ENCODE measurements around the gene C19orf53.

C19orf53 gene

DNA sequence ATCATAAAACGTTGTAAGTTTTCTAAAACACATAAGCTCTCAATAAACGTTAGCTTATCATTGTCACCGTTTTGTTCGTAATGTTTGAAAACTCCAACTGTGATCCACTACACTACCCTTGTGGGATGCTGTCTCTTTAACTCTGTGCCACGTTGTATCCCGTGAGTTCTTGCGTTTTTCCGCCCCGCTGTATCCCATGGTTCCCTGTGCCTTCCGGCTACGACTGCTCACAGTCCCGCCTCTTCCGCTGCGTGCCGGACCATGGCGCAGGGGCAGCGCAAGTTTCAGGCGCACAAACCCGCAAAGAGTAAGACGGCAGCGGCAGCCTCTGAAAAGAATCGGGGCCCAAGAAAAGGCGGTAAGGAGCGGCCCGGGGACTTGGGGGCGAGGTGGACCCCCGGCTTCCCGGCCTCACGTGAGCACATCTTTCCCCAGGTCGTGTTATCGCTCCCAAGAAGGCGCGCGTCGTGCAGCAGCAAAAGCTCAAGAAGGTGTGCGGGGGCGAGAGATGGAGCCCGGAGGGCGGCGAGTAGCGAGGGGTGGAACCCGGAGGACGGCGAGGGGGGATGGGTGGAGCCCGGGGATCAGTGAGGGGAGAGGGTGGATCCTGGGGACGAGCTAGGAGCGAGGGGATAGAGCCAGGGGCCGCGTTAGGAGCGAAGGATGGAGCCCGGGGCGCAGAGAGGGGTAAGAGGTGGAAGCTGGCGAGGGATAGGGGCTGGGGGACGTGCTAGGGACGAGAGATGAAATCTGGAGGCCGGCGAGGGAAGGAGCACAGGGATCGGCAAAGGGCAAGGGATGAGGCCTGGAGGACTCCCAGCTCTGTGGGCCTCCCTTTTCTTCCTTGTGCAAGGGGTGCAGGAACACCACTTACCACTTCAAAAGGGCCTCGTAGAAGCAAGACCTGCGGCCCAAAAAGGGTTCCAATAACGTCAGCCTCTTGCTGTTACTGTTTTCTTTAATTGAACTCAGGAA is at the start of gene C19orf53:
Gene C19orf53, plus strand, starts transcription at position 240 of the 975 bp plus-strand sequence. Its CDS starts 22 bp downstream, at position 262.
- peak within 1 kb of the TSS; percentile 94 for H2AFZ ChIP-seq (ENCODE audit: low read depth, low read length)
- DNase-seq (peak; percentile 91), ATAC-seq (ENCODE audit: insufficient read depth, low read depth) (peak; percentile 99)
- peak within 1 kb of the TSS; percentile 79 for H3K9ac ChIP-seq (ENCODE audit: low read depth, low read length)
- peaks cover 34% of the 10 kb centered on the region for H3K79me2 ChIP-seq (ENCODE audit: insufficient read depth, low read length)
- no peak for TF ChIP-seq EZH2 (IDR thresholded peaks at IDR 0.05; ENCODE audit: borderline replicate concordance, low read depth, low read length, severe bottlenecking)
- TF ChIP-seq, protein P1, sequence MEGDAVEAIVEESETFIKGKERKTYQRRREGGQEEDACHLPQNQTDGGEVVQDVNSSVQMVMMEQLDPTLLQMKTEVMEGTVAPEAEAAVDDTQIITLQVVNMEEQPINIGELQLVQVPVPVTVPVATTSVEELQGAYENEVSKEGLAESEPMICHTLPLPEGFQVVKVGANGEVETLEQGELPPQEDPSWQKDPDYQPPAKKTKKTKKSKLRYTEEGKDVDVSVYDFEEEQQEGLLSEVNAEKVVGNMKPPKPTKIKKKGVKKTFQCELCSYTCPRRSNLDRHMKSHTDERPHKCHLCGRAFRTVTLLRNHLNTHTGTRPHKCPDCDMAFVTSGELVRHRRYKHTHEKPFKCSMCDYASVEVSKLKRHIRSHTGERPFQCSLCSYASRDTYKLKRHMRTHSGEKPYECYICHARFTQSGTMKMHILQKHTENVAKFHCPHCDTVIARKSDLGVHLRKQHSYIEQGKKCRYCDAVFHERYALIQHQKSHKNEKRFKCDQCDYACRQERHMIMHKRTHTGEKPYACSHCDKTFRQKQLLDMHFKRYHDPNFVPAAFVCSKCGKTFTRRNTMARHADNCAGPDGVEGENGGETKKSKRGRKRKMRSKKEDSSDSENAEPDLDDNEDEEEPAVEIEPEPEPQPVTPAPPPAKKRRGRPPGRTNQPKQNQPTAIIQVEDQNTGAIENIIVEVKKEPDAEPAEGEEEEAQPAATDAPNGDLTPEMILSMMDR (IDR thresholded peaks at IDR 0.05; ENCODE audit: borderline replicate concordance, extremely low read depth, low read length, poor library complexity, severe bottlenecking): no peak
- no peaks in the 10 kb centered on the region for H3K9me3 ChIP-seq (ENCODE audit: insufficient read depth, low read length, severe bottlenecking)
- peak within 1 kb of the TSS; percentile 77 to 90; a peak in 3 of 4 replicates for H3K4me3 ChIP-seq (ENCODE audit: low read depth in 1 of 2, low read length in 2 of 2)
- H3K27me3 ChIP-seq (ENCODE audit: insufficient read depth, low read length, poor library complexity): no peaks in the 10 kb centered on the region
- peaks cover 25% of the 10 kb centered on the region for H3K4me1 ChIP-seq (ENCODE audit: insufficient read depth, low read length)
- peak within 1 kb of the TSS; percentile 92 for H3K4me2 ChIP-seq (ENCODE audit: insufficient read depth, low read length)
- H3K27ac ChIP-seq (ENCODE audit: low read length): peak within 1 kb of the TSS; percentile 85
- H4K20me1 ChIP-seq (ENCODE audit: insufficient read depth, low read length): peaks cover 34% of the 10 kb centered on the region
- H3K36me3 ChIP-seq (ENCODE audit: insufficient read depth, low read length): peaks cover 50% of the 10 kb centered on the region

DNA sequence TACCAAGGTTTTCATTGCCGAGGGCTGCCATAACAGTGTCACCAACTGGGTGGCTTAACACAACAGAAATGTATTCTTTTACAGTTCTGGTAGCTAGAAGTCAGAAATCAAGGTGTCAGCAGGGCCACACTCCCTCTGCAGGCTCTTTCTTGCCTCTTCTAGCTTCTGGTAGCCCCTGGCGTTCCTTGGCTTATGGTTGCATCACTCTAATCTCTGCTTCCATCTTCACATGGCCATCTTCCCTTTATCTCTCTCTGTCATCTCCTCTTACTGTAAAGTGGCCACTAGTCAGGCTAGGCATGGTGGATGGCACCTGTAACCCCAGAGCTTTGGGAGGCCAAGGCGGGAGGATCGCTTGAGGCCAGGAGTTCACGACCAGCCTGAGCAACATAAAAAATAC is 47.9 kb upstream of the C19orf53 start:
- Histone ChIP-seq H3K9me3 (ENCODE audit: insufficient read depth, low read length, severe bottlenecking) (no peaks in the 10 kb centered on the region), H3K27me3 (ENCODE audit: insufficient read depth, low read length, poor library complexity) (no peaks in the 10 kb centered on the region), H3K4me3 (ENCODE audit: low read depth in 1 of 2, low read length in 2 of 2) (no peak overlapping the region), H3K9ac (ENCODE audit: low read depth, low read length) (no peak overlapping the region), H4K20me1 (ENCODE audit: insufficient read depth, low read length) (no peaks in the 10 kb centered on the region), H2AFZ (ENCODE audit: low read depth, low read length) (no peak overlapping the region), H3K27ac (ENCODE audit: low read length) (no peak overlapping the region), H3K79me2 (ENCODE audit: insufficient read depth, low read length) (no peaks in the 10 kb centered on the region), H3K4me1 (ENCODE audit: insufficient read depth, low read length) (peaks cover 4% of the 10 kb centered on the region), H3K4me2 (ENCODE audit: insufficient read depth, low read length) (no peak overlapping the region), H3K36me3 (ENCODE audit: insufficient read depth, low read length) (no peaks in the 10 kb centered on the region)
- DNase-seq: no peak
- ATAC-seq (ENCODE audit: insufficient read depth, low read depth): no peak
- TF ChIP-seq EZH2 (IDR thresholded peaks at IDR 0.05; ENCODE audit: borderline replicate concordance, low read depth, low read length, severe bottlenecking): no peak
- TF ChIP-seq, protein P1 (IDR thresholded peaks at IDR 0.05; ENCODE audit: borderline replicate concordance, extremely low read depth, low read length, poor library complexity, severe bottlenecking): no peak

DNA sequence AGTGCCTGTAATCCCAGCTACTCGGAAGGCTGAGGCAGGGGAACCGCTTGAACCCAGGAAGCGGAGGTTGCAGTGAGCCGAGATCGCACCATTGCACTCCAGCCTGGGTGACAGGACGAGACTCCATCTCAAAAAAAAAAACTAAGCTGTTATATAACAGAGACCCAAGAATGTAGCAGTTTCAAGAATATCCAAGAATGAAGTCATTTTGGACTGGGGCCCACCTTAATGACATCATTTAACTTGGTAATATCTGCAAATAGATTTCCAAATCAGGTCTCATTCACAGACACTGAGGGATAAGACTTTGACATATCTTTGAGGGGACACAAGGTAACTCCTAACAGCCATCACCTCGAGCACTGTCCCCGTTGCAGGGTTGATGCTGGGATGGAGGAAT is 46.5 kb upstream of the C19orf53 start:
- no peak for TF ChIP-seq EZH2 (IDR thresholded peaks at IDR 0.05; ENCODE audit: borderline replicate concordance, low read depth, low read length, severe bottlenecking)
- TF ChIP-seq, protein P1 (IDR thresholded peaks at IDR 0.05; ENCODE audit: borderline replicate concordance, extremely low read depth, low read length, poor library complexity, severe bottlenecking): no peak
- H2AFZ ChIP-seq (ENCODE audit: low read depth, low read length): no peak overlapping the region
- no peak overlapping the region for H3K27ac ChIP-seq (ENCODE audit: low read length)
- H3K4me1 ChIP-seq (ENCODE audit: insufficient read depth, low read length): peaks cover 17% of the 10 kb centered on the region
- no peak overlapping the region for H3K4me2 ChIP-seq (ENCODE audit: insufficient read depth, low read length)
- H4K20me1 ChIP-seq (ENCODE audit: insufficient read depth, low read length): no peaks in the 10 kb centered on the region
- H3K36me3 ChIP-seq (ENCODE audit: insufficient read depth, low read length): no peaks in the 10 kb centered on the region
- no peak overlapping the region for H3K4me3 ChIP-seq (ENCODE audit: low read depth in 1 of 2, low read length in 2 of 2)
- H3K27me3 ChIP-seq (ENCODE audit: insufficient read depth, low read length, poor library complexity): no peaks in the 10 kb centered on the region
- ATAC-seq (ENCODE audit: insufficient read depth, low read depth) (no peak), DNase-seq (no peak)
- no peaks in the 10 kb centered on the region for H3K79me2 ChIP-seq (ENCODE audit: insufficient read depth, low read length)
- H3K9ac ChIP-seq (ENCODE audit: low read depth, low read length): no peak overlapping the region
- no peaks in the 10 kb centered on the region for H3K9me3 ChIP-seq (ENCODE audit: insufficient read depth, low read length, severe bottlenecking)

All from DND-41 (cell line).